ENCODE data around the gene DPP10. TPM values are rescaled to one million over a fixed set of nuclear protein-coding genes. Genes with fewer than 3 reads are reported as not detected.

The DPP10 gene
- total and polyA plus RNA-seq, 2 of the 13 experiments (the other 11 are each of a cell fraction or from before 2014, with no cell fraction given), result 0.95 to 1.7 TPM

DNA sequence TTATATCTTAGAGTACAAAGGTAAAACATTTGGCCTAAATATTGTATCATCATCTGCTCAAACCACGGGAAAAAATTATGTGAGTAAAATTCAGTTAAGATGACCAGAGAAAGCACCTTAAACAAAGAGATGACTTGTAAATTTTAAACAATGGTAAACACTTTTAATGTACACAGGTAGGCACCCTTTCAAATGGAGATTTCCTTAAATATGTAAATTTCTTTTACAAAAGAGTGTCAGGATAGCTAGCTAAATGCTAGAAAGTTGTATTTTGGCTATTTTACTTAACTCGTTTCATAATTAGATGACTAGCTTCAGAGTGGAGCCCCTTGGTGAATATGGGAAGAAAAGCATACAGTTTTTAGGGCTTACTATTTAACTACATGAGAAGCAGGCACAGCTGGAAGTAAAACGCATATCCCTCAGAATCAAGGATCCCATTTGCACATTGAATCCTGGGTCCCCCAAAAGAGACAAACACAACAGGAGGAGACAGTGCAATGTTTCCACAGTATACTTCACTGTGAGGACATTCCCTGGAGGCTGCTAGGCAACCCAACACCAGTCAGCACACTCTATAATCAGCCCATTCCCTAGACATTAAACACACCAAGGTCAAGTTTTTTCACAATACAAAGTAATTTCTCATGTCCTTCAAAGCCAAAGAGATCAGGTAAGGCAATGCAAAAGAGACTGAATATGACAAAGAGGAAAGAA is 1154.4 kb downstream of the DPP10 start:
- Histone ChIP-seq H3K9ac (ENCODE audit: insufficient read depth, low read depth, low read length) (no peak overlapping the region), H3K4me2 (ENCODE audit: low read depth, low read length) (no peak overlapping the region), H3K4me3 (replicated peaks in 1 of 3; ENCODE audit: insufficient read depth in 1 of 3, low read depth in 2 of 3, low read length in 3 of 3) (no peak overlapping the region), H3K27ac (ENCODE audit: extremely low read length, insufficient read depth, low read length) (no peak overlapping the region), H3K27me3 (ENCODE audit: control insufficient read depth in 1 of 2, insufficient read depth in 2 of 2, low read length in 2 of 2) (no peaks in the 10 kb centered on the region), H3K36me3 (replicated peaks in 1 of 2; ENCODE audit: control insufficient read depth in 1 of 2, insufficient read depth in 2 of 2, low read length in 2 of 2) (no peaks in the 10 kb centered on the region), H3K79me2 (ENCODE audit: insufficient read depth, low read length) (no peaks in the 10 kb centered on the region), H3K4me1 (ENCODE audit: insufficient read depth, low read length) (no peaks in the 10 kb centered on the region), H2AFZ (ENCODE audit: low read length) (no peak overlapping the region), H4K20me1 (ENCODE audit: insufficient read depth, low read length) (no peaks in the 10 kb centered on the region), H3K9me3 (ENCODE audit: low read length) (peaks cover 87% of the 10 kb centered on the region)
- WGBS (ENCODE audit: low lambda C conversion rate), result 30% methylated on average over 3 of the region's 3 CpGs
- intact Hi-C loops (cut with micrococcal nuclease; ENCODE audit: unreplicated experiment) (no loop called here), in situ Hi-C loops (cut with HindIII; ENCODE audit: extremely low pct_ligation_motif_present, low pct_unique_long_range_greater_than_20kb) (no loop called here)
- POLR2A ChIA-PET, result no interaction called here
- DNase-seq (ENCODE audit: low spot score) (no peak), ATAC-seq (no peak), FAIRE-seq (no peak)
- TF ChIP-seq EED (CRISPR knock-in tag; IDR thresholded peaks at IDR 0.05) (no peak), STAG1 (CRISPR knock-in tag; IDR thresholded peaks at IDR 0.05) (no peak), ZNF800 (CRISPR knock-in tag; IDR thresholded peaks at IDR 0.05) (no peak), CHD4 (IDR thresholded peaks at IDR 0.05; ENCODE audit: borderline replicate concordance, low read length) (no peak), ZNF160 (CRISPR knock-in tag; IDR thresholded peaks at IDR 0.05) (no peak), KAT2B (IDR thresholded peaks at IDR 0.05; ENCODE audit: borderline replicate concordance, low read depth, low read length) (no peak)
- BruUV-seq (replicated peaks), result no TSS peak
- CTCF ChIA-PET (ENCODE audit: low intra/inter-chr PET ratio, low total read pairs), result no interaction called here

- H3K79me2 ChIP-seq (ENCODE audit: insufficient read depth, low read length), result no peaks in the 10 kb centered on the region
- no peak for DNase-seq (ENCODE audit: low spot score)
- no peaks in the 10 kb centered on the region for H3K36me3 ChIP-seq (replicated peaks in 1 of 2; ENCODE audit: control insufficient read depth in 1 of 2, insufficient read depth in 2 of 2, low read length in 2 of 2)
- H3K4me1 ChIP-seq (ENCODE audit: insufficient read depth, low read length), result no peaks in the 10 kb centered on the region
- no peaks in the 10 kb centered on the region for H3K27me3 ChIP-seq (ENCODE audit: control insufficient read depth in 1 of 2, insufficient read depth in 2 of 2, low read length in 2 of 2)
- CTCF ChIA-PET (ENCODE audit: low intra/inter-chr PET ratio, low total read pairs), result no interaction called here
- in situ Hi-C loops (cut with HindIII; ENCODE audit: extremely low pct_ligation_motif_present, low pct_unique_long_range_greater_than_20kb), result no loop called here
- POLR2A ChIA-PET, result no interaction called here
- FAIRE-seq, result no peak
- no peak overlapping the region for H2AFZ ChIP-seq (ENCODE audit: low read length)
- H4K20me1 ChIP-seq (ENCODE audit: insufficient read depth, low read length), result no peaks in the 10 kb centered on the region
- H3K9ac ChIP-seq (ENCODE audit: insufficient read depth, low read depth, low read length), result no peak overlapping the region
- 17% methylated on average over 7 of the region's 7 CpGs for WGBS (ENCODE audit: low lambda C conversion rate)
- intact Hi-C loops (cut with micrococcal nuclease; ENCODE audit: unreplicated experiment), result no loop called here
- no TSS peak for BruUV-seq (replicated peaks)
- ATAC-seq, result no peak
- H3K27ac ChIP-seq (ENCODE audit: extremely low read length, insufficient read depth, low read length), result no peak overlapping the region
- no peak overlapping the region for H3K4me2 ChIP-seq (ENCODE audit: low read depth, low read length)
- H3K4me3 ChIP-seq (replicated peaks in 1 of 3; ENCODE audit: insufficient read depth in 1 of 3, low read depth in 2 of 3, low read length in 3 of 3), result no peak overlapping the region
- H3K9me3 ChIP-seq (ENCODE audit: low read length), result peaks cover 94% of the 10 kb centered on the region
- TF ChIP-seq MTERF4 (CRISPR knock-in tag; IDR thresholded peaks at IDR 0.05) (no peak), ZNF761 (CRISPR knock-in tag; conservative IDR thresholded peaks at IDR 0.05) (no peak), ZNF782 (CRISPR knock-in tag; IDR thresholded peaks at IDR 0.05; ENCODE audit: borderline replicate concordance) (no peak), ZNF780A (CRISPR knock-in tag; IDR thresholded peaks at IDR 0.05) (no peak), SP2 (CRISPR knock-in tag; IDR thresholded peaks at IDR 0.05) (no peak), ZNF10 (CRISPR knock-in tag; IDR thresholded peaks at IDR 0.05; ENCODE audit: borderline replicate concordance, low read depth) (no peak), ZBTB1 (CRISPR knock-in tag; IDR thresholded peaks at IDR 0.05; ENCODE audit: borderline replicate concordance) (no peak), ZNF232 (CRISPR knock-in tag; IDR thresholded peaks at IDR 0.05; ENCODE audit: borderline replicate concordance) (no peak), GATAD1 (CRISPR knock-in tag; IDR thresholded peaks at IDR 0.05) (no peak), ZNF720 (CRISPR knock-in tag; IDR thresholded peaks at IDR 0.05) (no peak)
- TF ChIP-seq, protein P1, sequence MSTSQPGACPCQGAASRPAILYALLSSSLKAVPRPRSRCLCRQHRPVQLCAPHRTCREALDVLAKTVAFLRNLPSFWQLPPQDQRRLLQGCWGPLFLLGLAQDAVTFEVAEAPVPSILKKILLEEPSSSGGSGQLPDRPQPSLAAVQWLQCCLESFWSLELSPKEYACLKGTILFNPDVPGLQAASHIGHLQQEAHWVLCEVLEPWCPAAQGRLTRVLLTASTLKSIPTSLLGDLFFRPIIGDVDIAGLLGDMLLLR (CRISPR knock-in tag; IDR thresholded peaks at IDR 0.05), result no peak
Observed at GRCh38 chr2:115603285-115603684, 1160.8 kb downstream of the DPP10 start.

Data from HepG2 (cell line).